ENCODE results near the gene RIPOR3.
"Not testable (repeated sequence)": the region's sequence is repeated elsewhere in the genome, so short reads cannot be mapped to it uniquely, and the experiment has no call there.

RIPOR3 gene

DNA sequence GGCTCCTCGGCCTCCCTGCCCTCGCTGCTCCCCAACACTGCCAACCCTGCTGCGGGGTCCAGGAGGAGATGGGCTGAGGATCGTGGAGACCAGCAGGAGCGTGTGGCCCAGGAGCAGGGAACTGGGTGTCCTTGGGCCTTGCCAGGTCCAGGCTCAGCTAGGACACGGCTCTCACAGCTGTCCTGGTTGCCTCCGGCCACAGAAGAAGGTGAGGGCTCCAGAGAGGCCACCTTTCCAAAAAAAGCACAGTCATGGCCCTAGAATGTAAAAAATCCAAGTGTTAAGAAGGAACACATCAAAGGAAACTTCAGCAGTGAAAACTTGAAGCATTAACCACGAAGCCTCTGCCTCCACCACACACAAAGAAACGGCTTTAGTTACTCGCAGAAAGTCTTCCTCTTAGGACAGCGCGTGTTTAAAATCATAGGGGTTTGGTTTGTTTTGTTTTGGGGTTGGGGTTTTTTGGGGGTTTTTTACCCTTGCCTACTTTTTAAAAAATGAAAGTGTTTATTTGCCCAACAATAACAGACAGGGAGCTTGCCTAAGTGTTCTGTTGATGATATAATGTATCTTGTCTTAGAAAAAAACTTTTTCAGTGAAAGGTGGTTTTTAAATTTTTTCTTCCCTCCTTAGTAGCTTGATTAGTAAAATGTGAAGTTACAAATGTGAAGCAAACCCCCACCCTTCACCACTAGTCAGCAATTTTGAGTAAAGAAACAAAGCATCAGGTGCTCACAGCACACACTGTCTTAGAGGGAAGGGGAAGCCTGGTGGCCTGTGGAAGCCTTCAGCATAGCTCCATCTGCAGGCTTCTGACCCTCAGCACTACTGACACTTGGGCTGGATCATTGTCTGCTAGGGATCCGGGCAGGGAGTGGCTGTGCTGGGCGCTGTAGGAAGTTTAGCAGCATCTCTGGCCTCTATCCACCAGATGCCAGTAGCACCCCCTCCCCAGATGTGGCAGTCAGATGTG, 121.2 kb downstream of the RIPOR3 start:
- no peak for DNase-seq

DNA sequence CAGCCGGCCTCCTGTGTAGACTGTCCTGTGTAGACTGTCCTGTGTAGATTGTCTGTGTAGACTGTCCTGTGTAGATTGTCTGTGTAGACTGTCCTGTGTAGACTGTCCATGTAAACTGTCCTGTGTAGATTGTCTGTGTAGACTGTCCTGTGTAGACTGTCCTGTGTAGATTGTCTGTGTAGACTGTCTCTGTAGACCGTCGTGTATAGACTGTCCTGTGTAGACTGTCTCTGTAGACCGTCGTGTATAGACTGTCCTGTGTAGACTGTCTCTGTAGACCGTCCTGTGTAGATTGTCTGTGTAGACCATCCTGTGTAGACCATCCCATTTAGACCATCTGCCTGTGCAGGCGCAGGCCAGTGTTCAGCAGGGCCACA, 121.9 kb downstream of the RIPOR3 start:
- DNase-seq, result not testable (repeated sequence)

DNA sequence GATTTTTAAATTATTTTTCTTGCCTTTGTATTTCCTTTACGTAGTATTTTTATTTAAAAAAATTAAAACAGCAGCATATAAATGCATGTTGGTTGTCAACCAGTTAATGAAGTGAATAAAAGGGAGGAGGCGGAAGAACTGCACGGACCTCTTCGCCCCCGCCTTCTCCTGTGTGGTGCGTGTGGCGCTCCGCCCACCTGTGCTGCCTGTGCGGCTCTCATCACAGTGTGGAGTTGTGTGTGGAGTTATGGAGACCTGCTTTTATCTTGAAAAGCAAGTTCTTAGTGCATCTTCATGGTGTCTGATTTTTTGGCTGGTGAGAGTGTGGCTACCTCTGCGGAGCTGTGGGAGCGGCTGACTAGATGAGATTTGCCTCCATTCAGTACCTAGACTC, 122.8 kb downstream of the RIPOR3 start:
- no peak for DNase-seq

DNA sequence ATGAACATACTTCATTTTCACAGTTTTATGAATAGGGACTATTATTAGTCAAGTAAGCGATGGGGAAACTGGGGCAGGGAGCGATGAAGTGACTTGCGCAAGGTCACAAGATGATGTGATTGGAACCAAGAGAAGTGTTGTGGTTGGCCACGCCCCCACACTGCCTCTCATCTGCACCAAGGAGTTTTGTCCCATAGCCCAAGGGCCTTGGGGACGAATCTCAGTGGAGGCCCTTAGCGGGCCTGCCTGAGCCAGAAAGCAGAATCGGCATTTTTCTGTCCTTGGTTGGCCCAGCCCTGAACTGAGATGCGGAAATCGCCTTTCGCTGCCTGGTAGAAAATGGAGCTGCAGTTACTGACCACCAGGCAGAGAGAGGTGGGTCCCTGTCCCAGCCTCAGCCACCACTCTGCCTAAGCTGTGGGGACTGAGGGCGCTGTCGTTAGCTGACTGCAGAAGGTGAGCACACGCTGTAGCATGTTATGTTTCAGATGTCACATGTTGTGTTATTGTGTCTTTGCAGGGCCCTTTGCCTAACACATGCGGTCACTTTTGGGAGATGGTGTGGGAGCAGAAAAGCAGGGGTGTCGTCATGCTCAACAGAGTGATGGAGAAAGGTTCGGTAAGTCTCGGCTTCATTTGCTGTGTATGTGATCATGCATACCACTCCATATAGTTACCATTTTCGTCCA, 123.3 kb downstream of the RIPOR3 start:
- no peak for DNase-seq

DNA sequence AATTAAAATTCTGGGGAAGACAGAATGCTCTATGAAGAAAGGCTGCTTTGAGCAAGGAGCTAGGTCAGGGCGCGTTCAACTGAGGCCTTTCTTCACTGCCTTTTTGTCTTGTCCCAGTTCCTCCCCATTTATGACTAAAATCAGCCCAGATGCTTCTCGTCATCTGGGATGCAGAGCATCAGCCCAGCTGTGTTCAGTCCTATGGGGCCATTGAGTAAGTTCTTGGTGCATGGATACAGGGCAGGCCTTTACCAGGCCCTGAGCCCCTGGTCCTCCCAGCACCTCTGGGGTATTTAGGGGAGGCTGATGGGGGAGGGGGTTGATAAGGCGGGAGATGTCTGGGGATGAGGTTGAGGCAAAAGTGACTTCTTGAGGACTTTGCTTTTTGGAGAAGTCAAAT, 125.5 kb downstream of the RIPOR3 start:
- DNase-seq, result no peak

DNA sequence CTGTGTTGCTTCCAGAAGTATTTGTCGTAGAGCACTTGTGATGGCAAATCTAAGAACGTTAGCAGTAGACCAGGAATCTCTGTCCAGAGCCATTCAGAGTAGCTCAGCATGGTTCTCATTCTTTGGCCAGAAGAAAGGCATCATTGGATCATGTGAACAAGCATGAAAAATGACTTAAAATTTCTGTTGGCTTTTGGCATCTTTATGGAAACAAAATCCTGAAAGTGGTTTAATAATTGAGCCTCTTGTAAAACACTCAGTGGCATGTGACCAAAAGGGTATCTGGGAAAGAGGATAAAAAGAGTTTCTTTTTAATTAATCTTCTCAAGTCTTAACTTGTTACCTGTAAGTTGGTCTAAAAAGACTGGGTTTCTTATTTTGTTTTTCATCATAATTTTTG, 126.0 kb downstream of the RIPOR3 start:
- DNase-seq, result no peak

DNA sequence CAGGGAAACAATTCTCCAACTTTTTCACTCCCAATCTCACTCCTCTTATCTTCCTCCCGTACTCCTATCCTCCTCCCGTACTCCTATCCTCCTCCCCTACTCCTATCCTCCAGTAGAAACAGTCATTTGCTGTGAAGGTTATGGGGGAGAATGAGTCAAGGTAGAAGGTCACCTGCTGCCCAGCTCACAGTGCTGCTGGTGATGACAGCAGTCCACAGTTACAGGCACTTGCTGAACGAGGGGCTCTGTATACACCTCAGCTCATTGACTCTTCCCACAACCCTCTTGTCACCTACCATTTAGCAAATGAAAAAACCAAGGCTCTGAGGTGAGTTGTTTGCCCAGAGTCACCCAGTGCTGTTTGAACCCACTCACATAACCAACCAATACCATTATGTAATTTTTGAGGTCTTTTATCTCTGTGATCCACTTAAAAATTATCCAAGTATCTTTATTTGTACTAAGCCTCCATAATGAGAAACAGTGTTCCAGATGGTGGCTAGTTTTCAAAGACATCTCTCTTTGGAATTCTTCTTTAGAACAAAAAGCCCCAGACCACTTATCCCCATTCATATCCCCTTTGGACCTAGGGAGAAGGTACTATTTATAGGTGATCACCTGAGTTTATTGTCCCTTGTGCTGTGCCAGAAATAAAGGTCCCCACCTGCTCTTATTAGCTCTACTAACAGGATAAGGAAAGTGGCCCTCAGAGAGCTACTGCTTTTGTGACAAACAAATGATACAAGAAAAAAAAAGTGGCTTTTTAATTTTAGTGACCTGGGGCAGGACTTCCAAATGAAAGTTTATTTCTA, 128.0 kb downstream of the RIPOR3 start:
- DNase-seq, result peak; percentile 37

DNA sequence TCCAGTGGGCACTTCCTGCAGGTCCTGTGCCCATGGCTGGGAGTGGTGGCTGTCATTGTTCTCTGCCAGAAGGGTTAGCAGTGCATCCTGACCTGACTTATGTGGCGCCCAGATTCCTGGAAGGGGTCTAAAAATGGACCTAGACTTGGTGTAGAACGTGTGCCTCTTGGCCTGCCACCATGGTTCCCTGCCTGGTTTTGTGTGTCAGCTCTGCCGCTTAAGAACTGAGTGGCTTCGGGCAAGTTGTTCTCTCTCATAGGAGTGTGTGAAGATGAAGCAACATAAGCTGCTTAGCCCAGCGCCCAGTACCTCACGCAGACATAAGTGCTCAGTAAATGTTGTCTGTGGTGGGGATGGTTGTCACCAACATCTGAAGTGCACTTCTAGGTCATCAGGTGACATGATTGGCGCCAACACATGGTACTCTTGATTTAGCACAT, 129.1 kb downstream of the RIPOR3 start:
- no peak for DNase-seq

DNA sequence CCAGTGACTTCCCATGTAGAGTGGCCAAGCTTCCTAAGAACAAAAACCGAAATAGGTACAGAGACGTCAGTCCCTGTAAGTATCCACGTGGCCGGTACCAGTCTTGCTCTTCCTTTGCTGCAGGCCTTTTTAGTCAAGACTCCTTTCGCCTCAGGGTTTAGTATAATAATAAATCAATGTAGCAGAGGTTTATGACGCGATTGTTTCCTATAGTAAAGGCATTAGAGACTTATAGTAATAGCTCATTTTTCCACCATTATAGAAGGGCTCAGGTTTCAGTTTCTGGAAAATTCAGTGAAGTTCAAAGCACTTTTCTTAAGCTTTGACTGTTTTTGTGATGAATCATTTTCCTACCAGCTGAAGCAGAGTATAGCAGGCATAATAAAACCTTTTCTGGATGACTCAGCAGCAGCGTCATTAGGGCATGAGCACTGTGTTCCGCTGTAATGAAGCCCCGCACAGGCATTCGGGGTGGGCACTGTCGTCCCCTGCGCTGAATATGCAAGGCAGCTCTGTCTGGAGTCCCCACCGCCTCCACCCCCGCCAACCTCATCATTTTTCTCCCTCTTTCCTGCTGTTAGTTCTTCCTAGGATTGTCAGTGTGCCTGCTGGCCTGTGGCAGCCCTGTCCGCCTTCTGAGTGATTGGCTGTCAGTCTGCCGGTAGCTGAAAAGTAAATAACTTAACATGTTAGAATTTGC, 129.8 kb downstream of the RIPOR3 start:
- no peak for DNase-seq

DNA sequence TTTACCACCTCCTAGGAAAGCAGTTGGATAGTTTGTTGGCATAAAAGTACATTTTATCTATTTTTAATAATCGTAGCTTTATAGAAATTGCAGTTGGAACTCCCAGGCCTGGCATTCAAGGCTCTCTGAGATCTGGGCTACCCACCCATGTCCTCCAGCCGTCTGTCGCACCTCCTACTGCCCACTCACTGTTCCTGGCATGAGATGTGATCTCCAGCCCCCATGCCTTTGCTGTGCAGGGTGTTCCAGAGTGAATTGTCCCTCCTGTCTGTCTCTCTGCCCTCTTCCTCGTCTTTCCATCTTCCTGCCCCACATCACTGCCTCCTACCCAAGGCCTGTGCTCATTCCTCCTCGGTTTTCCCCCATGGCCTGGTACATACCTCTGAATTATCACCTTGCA, 130.5 kb downstream of the RIPOR3 start:
- no peak for DNase-seq

DNA sequence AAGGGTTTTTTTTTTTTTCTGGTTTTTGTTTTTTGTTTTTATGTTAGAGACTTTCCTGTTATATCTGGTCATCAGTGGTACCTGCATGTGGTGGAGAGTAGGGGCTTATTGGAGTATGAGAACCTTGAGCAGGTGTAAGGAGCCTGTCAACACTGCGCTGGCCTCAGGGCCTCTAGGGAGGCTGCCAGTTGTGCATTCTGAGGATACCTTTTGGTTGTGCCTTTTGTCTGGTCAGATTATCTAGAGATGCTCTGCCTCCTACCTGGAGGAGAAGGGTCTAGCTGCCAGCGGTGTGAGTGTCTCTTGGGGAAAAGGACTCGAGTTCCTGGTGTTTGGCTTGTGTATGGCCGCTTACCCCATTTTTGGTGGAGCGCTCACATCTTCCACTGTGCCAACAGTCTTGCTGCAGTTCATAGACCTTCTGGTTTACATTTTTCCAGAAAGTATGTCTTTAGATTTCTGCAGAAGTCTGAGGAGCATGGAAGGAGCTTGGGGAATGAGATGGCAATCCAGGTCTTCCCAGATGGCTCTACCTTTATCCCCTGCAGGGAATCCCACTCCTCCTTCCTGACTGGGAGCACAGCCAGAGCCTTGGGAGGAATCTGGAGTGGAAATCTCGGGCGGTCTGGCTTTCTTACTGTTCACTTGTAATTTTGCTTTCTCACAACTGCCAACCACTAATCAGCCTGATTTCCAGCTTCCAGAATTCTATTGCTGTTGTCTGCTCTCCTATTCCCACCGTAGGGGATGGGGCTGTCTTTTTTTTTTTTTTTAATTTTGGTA, 131.3 kb downstream of the RIPOR3 start:
- no peak for DNase-seq

DNA sequence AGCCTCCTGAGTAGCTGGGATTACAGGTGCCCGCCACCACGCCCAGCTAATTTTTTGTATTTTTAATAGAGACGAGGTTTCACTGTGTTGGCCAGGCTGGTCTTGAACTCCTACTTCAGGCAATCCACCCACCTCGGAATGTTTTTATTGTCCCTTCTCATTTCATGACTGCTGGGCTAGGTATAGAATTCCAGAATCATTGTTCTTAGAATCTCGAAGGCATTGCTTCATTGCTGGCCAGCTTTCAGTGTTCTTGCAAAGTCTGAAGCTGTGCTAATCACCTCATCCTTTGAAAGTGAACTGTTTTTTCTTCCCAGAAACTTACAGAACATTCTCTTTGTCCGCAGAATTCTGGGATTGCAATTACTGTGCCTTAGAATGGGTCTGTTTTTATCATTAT, 132.2 kb downstream of the RIPOR3 start:
- no peak for DNase-seq

DNA sequence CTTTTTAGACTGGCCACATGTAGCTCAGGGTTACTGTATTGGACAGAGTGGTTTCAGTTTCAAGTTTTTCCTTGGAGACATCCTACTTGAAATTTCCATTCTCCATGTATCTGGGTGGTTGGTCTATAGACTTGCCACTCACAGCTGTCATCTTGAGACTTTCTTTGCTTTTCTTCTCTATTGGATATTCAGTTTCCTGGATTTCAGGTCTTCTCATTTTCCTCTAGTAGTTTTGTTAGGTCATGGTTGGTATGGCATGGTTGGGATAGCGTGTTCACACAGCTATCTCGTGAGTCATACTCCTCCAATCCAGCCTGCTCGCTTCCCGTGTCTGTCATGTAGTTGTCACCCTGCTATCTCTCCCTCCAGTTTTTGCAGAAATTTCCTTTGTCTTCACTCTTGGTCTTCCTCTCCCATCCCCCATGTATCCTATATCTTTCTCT, 132.8 kb downstream of the RIPOR3 start:
- no peak for DNase-seq

DNA sequence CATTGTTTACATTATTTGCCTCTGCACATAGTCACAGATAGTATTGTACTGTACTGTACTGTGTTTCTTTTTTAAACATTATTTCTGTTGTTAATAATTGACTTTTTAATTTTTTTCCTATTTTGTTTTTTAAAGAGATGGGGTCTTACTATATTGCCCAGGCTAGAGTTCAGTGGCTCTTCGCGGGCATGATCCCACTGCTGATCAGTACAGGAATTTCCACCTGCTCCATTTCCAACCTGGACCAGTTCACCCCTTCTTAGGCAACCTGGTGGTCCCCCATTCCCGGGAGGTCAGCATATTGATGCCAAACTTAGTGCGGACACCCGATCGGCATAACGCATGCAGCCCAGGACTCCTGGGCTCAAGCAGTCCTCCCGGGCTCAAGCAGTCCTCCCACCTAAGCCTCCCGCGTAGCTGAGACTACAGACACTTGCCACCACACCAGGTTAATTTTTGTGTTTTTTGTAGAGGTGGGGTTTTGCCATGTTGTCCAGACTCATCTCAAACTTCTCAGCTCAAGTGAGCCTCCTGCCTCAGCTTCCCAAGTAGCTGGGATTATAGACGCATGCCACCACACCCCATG, 133.7 kb downstream of the RIPOR3 start:
- DNase-seq, result no peak

DNA sequence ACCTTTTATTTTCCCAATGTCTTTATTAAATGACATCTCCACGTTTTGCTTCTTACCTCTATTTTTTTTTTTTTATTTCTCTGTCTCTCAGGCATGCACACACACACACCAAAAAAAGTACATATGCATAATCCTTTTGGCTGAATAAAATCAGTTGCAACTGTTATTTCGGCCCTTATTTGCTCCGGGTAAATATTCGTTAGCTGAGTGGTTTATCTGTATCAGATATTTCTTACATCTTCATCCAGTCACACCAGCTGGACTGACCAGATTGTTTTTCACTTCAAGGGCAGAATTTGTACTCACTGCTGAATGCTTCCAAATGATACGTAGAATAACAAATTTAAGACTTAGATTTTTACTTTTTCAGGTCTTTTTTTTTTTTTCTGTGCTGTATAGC, 135.7 kb downstream of the RIPOR3 start:
- no peak for DNase-seq

DNA sequence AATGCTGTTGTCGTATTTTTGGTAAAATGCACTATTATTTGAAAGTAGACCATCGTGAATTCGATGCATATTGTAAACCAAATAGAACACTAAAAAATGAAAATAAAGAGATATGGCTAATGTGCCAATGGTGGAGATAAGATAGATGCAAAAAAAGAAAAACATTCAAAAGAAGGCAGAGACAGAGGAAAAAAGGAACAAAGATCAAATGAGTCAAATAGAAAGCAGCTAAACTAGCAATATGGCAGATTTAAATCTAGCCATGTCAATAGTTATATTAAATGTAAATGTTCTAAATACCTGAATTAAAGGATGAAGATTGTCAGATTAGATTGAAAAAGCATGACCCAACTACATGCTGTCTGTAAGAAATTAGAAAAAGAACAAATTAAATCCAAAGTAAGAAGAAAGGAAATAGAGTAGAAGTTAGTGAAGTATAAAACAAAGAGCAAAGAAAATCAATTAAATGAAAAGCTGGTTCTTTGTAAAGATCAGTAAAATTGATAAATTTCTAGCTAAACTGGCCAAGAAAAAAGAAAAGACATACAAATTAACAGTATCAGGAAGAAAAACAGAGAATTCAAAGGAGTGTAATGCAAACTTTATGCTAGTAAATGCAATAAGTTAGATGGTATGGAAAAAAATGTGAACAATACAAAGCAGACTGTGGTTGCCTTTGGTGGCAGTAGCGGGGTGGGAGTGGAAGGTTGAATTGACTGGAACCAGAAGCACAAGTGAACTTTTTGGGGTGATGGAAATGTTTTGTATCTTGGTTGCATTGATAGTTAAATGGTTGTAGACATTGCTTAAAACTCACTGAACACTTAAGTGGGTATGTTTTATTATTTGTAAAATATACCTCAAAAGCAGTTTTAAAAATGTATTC, 136.4 kb downstream of the RIPOR3 start:
- DNase-seq, result no peak

DNA sequence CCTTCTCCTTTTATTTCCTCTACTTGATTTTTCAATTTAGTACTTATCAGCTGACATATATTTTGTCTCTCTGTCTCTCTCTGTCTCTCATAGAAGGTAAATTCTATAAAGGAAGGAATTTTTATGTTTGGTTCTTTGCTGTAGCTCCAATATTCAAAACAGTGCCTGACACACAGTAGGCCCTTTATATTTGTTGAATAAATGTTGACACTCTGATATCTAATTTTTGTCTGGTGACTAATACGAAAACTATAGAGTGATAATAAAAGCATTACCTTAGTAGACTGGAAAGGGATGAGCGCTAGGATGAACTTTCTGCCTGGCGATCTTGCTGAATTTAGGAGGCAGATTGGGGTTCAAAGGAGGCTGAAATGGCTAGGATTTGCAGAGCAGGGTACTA, 138.4 kb downstream of the RIPOR3 start:
- no peak for DNase-seq

DNA sequence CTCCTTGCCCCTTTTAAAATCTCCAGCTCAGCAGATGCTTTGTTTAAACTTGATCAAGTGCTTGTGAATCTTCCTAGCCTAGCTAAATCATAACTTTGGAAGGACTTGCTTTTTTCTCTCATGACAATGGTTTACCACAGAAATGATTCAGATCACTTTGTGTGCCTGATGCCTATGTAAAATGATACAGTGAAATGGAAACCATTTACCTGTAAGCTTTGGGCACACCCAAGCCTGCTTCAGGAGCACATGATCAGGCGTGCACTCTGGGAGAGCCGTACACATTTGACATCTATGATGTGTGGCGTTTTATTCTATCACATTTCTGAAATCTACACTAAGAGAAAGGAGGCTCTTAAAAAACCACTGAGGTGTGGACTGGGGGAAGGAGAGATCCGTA, 140.1 kb downstream of the RIPOR3 start:
- DNase-seq, result peak; percentile 15

DNA sequence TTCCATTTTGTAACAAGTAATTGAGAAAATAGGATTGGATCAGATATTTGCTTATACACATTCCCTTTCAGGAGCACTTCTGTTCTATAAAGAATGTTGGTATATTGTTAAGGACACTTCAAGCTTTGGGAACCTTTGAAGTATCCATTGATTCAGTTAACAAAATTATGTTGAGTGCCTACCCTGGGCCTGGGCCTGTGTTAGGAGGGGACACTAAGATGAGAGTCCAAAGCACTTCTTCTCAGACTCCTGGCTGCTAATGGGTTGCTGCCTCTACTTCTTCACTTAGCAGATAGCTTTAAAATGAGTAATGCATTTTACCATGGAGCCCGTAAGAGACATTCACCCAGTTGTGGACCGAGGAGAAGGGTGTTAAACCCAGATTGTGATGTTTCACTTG, 140.8 kb downstream of the RIPOR3 start:
- DNase-seq, result no peak

DNA sequence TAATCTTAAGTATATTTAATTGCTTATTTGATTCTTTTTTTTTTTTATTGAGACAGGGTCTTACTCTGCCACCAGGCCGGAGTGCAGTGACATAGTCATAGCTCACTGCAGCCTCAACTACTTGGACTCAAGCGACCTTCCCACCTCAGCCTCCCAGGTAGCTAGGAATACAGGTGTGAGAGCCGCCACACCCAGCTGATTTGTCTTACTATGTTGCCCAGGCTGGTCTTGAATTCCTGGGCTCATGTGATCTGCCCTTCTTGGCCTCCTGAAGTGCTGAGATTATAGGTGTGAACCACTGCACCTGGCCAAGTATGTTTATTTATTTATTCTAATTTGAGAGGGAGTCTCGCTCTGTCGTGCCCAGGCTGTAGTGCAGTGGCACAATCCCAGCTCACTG, 142.9 kb downstream of the RIPOR3 start:
- no peak for DNase-seq
